HG02884 (cell line): ENCODE measurements around the gene ZW10.
"Not testable (repeated sequence)": the region's sequence is repeated elsewhere in the genome, so short reads cannot be mapped to it uniquely, and the experiment has no call there.

Experiments used
- ATAC-seq: cut with Tn5 transposase; IDR thresholded peaks from one replicate; pipeline ENCODE4 v1.9.1; 2021; ENCODE audit warnings: mild to moderate bottlenecking, moderate library complexity; ENCODE audit not compliant: unreplicated experiment

The ZW10 gene

GRCh38 chr11:113773416-113774173, at the start of gene ZW10:
Gene ZW10 (minus strand): TSS chr11:113773692. CDS start chr11:113773666, 26 bp downstream.
- peak; percentile 97 for ATAC-seq

GRCh38 chr11:113818426-113818825, 44.9 kb upstream of the ZW10 start:
- ATAC-seq = no peak

DNA sequence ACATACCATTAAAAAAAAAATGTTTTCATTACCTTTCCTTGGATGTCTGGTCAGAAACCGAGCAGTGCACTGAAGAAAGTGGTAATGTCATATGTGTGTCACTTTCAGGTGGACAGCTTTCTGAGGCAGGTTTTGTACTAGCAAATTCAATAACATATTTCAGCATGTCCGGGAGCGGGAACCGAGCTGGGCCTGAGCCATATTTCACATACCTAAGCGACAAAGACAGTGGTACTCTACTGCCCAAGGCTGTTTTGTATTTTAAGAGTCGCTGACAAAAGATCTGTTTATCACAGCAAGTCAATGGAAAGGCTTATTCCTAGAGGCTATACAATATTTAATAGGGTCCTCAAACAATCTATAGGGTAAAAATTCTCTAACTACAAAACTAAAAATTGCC, 44.1 kb upstream of the ZW10 start:
- ATAC-seq = no peak

DNA sequence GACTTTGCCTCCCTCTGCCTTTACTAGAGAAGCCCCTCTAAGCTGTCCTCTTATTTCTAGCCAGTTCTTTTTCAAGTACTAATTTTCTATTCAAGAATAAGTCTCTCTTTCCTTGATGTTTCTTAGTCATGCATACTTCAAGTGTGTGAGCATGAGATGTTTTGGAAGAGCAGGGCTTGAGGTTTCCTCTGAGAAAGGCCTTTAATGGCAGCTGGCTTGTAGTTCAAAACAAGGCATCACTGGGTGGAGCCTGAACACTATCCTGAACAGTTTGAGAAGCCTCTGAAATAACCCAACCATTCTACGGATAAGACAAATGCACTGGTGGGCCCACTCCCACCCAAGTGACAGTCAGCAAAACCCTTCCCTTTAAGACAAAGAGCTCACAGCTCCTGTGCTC, 43.7 kb upstream of the ZW10 start:
- ATAC-seq = no peak

DNA sequence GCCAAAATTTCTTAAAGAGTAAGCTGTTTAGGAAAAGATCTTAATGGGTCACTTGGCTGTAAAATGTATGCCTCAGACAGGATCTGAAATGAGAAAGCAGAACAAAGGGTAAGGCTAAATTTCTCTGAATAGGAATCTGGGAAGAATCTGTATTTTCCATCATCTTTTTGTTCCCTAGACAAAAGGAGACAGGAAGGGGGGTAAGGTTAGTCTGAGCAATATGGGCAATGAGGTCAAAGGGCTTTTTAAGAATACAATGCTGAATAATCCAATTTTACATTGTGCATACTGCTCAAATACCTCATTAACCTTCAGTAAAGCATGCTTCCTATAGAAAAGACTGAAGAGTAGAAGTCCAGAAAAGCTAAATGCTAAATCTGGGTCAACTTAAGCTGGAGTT, 40.7 kb upstream of the ZW10 start:
- ATAC-seq = no peak

GRCh38 chr11:113808931-113809330, 35.4 kb upstream of the ZW10 start:
- no peak for ATAC-seq

- ATAC-seq = no peak
These were observed 32.9 kb upstream of the ZW10 start for GRCh38 chr11:113806406-113806805.

GRCh38 chr11:113805640-113806039, 32.1 kb upstream of the ZW10 start:
- ATAC-seq = no peak

DNA sequence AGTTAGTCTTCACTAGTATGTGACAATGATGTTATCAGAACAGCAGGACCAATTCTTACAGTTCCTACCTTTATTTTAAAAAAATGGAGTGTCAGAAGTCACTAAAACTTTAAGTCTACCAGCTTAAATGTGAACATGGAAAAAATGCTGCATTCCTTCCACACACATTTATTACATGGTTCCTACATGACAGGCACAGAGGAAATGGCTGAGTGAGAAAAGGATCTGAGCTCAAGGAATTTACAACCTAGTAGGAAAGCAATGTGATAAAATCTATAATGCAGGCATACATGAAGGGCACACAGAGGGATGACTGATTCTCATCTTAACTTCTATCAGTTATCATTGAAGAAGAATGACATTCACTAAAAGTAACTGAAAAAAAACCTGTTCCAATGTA, 29.1 kb upstream of the ZW10 start:
- ATAC-seq = no peak

DNA sequence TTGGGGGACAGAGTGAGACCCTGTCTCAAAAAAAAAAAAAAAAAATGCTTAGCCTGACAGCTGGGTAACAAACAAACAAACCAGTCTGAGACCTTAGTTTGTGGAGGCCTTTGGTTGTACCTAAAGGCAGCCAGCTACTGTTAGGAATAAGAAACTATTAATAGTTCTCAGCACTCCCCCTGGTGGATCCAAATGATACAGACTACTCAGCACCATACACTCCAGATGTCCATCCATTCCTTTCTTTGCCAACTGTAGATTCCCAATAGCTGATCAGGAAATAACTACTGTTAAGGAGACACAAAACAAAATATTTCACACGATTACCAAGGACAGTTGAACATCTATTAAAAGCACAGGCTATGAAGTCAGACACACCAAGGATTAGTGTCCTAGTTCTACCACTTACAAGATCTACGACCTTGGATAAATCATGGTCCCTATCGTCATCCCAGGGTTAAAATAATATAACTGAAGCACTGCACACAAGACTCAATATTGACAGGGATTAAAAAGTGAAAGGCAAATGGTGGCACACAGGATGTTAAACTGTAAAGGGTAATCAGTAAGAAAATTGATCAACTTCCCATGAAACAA, 23.3 kb upstream of the ZW10 start:
- ATAC-seq = peak; percentile 68

DNA sequence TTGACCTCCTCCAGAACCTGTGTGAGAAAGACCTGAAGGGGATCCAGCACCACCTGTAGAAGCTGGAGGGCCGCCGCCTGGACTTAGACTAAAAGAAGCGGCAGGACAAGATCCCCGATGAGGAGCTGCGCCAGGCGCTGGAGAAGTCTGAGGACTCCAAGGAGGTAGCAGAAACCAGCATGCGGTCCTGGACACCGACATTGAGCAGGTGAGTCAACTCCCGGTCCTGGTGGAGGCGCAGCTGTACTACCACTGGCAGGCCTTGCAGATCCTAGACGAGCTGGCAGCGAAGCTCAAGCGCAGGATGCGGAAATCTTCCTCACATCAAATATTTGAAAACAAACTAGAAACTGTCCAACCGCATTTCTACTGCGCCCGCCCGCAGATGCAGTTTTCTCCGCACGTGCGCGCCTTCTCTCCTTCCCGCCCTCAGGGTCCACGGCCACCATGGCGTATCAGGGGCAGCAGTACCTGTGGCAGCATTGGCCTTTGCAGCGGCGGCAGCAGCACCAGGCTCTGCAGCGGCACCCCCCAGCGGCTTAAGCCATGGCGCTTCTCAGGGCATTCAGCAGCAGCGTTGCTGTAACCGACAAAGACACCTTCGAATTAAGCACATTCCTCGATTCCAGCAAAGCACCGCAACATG, 16.3 kb upstream of the ZW10 start:
- no peak for ATAC-seq

GRCh38 chr11:113789016-113789415, 15.5 kb upstream of the ZW10 start:
- ATAC-seq = not testable (repeated sequence)

- no peak for ATAC-seq
These were observed 8.6 kb upstream of the ZW10 start for GRCh38 chr11:113782134-113782533.

GRCh38 chr11:113781682-113782081, 8.2 kb upstream of the ZW10 start:
- ATAC-seq = no peak

DNA sequence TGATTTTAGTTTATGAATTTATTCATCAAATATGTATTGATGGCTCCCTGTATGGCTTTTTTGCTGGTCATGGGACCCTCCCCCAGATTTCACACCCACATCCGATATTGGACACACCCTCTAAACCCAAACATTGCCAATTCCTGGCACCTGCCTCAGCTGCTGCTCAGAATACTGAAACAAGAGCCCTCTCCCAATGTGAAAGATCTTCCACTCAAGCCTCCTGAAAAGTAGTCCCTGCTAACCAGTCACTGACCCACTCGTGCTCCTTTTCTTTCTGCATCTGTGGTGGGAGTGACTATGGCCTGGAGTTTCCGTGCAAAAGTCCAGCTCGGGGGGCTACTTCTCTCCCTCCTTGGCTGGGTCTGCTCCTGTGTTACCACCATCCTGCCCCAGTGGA, 6.0 kb upstream of the ZW10 start, which contains the start of gene CLDN25:
TSS of gene CLDN25 (plus strand) at position 301 of the 400 bp plus-strand sequence. CDS start at position 301, 0 bp downstream.
- ATAC-seq = no peak

- no peak for ATAC-seq
These were observed 4.8 kb upstream of the ZW10 start for GRCh38 chr11:113778111-113778910.

- ATAC-seq = no peak
These were observed 647 bp upstream of the ZW10 start for GRCh38 chr11:113774174-113774503.

- ATAC-seq = peak; percentile 12
These were observed 438 bp downstream of the ZW10 start for GRCh38 chr11:113773092-113773415.

GRCh38 chr11:113771964-113772363, 1.5 kb downstream of the ZW10 start:
- ATAC-seq = no peak

GRCh38 chr11:113764527-113765219, 8.8 kb downstream of the ZW10 start:
- no peak for ATAC-seq

DNA sequence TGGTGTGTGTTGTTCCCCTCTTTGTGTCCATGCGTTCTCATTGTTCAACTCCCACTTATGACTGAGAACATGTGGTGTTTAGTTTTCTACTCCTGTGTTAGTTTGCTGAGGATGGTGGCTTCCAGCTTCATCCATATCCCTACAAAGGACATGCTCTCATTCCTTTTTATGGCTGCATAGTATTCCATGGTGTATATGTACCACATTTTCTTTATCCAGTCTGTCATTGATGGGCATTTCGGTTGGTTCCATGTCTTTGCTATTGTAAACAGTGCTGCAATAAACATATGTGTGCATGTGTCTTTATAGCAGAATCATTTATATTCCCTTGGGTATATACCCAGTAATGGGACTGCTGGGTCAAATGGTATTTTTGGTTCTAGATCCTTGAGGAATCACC, 10.5 kb downstream of the ZW10 start:
- not testable (repeated sequence) for ATAC-seq
